GM10266 (cell line): ENCODE results near the gene GUCY2C.

Experiments used
- DNase-seq: peaks from one replicate; pipeline ENCODE4 v3.0.0; 2012; ENCODE audit errors: extremely low spot score
- TF ChIP-seq, protein P1 (sequence below): IDR thresholded peaks from 2 replicates; pipeline ENCODE4 v1.5.1; 2012; ENCODE audit warnings: mild to moderate bottlenecking, low read depth; ENCODE audit not compliant: control insufficient read depth, insufficient read depth; ENCODE audit errors: missing control alignments

Gene GUCY2C

DNA sequence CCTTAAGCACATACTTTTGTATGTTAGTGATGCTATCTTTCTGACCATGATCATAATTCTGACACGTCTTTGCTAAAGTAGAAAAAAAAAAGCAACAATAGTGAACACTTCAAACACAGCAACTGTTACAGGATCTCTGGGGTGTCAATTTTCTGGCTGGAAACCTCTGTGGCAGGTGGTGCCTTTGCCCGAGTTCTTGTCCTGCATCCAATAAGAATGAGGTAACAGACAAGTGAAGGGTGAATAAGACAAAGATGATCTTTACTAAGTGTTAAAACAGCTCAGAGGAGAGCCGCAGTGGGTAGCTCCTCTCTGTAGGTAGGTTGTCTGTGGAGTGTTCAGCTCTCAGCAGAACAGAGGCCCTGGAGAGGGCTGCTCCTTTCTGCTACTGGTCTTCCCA is 107.8 kb downstream of the GUCY2C start:
- DNase-seq = no peak
- TF ChIP-seq, protein P1, sequence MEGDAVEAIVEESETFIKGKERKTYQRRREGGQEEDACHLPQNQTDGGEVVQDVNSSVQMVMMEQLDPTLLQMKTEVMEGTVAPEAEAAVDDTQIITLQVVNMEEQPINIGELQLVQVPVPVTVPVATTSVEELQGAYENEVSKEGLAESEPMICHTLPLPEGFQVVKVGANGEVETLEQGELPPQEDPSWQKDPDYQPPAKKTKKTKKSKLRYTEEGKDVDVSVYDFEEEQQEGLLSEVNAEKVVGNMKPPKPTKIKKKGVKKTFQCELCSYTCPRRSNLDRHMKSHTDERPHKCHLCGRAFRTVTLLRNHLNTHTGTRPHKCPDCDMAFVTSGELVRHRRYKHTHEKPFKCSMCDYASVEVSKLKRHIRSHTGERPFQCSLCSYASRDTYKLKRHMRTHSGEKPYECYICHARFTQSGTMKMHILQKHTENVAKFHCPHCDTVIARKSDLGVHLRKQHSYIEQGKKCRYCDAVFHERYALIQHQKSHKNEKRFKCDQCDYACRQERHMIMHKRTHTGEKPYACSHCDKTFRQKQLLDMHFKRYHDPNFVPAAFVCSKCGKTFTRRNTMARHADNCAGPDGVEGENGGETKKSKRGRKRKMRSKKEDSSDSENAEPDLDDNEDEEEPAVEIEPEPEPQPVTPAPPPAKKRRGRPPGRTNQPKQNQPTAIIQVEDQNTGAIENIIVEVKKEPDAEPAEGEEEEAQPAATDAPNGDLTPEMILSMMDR = no peak

DNA sequence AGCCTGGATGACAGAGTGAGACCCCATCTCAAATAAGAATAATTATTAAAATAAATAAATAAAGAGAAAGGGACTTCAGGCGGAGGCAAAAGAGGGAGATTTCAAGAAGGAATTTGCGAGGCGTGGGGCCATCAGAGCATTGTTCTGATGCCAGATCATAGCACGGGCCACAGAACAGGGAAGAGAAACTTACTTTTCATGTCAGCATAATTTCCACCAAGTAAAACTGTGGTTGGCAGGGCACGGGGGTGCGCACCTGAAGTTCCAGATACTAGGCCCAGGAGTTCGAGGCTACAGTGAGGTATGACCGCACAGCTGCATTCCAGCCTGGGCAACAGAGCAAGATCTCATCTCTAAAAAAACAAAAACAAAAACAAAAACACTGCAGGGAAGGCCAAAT is 117.8 kb downstream of the GUCY2C start:
- TF ChIP-seq, protein P1 = no peak
- no peak for DNase-seq

DNA sequence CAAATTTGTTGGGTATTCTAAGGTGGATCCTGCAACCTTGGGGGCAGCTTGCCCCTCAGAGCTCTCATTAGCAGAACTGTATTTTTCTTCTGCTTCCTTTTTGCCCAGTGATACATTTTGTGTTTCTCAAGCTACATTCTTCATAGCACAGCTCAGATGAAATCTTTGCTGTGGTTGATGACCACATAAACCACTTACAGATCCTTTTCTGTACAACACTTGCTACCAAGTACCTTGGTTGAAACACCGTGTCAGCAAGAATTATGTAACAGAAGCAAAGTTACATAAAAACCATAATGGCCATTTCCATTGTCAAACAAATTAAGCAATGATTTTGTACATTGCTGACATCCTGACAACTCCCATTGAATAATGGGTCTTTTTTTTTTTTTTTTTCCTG is 119.1 kb downstream of the GUCY2C start:
- TF ChIP-seq, protein P1 = no peak
- DNase-seq = no peak

DNA sequence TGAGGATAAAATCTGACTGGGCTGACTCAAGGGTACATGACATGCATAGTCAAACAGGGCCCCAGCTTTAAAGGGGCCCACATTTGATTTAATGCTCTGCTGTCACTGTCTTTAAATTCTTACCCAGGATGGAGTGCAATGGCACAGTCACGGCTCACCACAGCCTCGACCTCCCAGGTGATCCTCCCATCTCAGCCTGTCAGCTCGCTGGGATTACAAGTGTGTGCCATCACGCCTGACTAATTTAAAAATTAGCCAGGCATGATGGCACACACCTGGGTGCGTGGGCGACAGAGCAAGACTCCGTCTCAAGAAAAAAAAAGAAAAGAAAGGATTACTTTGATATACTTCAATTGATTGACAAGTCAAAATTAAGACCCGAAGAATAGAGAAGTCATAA is 119.5 kb downstream of the GUCY2C start:
- DNase-seq = no peak
- TF ChIP-seq, protein P1 = no peak

DNA sequence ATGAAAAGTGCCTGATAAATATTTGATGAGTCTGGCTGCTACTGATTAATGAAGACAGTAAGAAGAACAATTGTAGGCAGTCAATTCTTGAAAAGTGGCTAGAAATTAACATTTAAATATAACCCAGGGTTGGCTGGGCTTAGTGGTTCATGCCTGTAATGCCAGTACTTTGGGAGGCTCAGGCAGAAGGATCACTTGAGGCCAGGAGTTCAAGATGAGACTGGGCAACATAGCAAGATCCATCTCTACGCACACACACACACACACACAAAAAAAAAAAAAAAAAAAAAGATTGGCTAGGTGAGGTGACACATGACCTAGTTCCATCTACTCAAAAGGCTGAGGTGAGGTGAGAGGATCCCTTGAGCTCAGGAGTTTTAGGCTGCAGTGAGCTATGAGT is 120.8 kb downstream of the GUCY2C start:
- TF ChIP-seq, protein P1 = no peak
- no peak for DNase-seq

DNA sequence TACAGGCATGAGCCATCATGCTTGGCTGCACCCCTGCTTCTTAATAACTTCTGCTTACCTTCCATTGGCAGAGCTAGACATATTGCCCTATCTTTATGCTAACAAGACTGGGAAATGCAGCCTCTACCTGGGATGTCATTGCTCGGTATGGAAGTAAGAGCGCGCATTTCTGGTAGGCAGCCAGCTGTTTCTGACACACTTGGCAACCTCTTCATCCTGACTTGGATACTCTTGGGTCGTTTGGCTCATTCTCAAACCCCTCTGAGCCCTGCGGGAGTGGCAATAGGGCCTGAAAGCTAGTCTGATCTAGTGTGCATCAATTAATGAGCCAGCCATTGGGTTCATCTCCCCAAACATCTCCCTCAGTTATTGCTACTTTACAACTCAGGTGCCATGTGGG is 123.3 kb downstream of the GUCY2C start:
- TF ChIP-seq, protein P1 = no peak
- DNase-seq = no peak

DNA sequence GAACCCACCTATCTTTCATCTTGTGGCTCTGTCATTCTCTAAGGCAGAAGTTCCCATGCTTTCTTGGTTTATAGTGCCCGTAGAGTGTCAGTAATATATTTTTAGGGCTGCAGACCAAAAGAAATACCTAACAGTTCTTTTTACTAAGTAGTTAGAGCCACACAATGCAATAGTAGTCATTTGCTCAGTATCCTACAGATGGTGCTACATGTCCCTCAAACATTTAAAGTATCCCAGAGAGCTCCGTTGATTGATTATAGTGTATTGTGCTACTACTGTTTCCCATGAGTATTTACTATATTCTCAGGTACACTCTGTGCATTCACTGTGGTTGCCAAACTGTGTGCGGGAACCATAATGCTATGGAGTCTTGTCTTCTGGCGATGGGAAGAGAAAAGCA is 124.0 kb downstream of the GUCY2C start:
- TF ChIP-seq, protein P1 = peak; percentile 26
- DNase-seq = no peak
